Measurements from ENCODE around the gene NUP35.
"Not testable (repeated sequence)": the region's sequence is repeated elsewhere in the genome, so short reads cannot be mapped to it uniquely, and the experiment has no call there.

Gene NUP35

GRCh38 chr2:183149489-183149888 lies 25.2 kb downstream of the NUP35 start:
- DNase-seq: no peak

- DNase-seq: not testable (repeated sequence)
These were observed 28.0 kb downstream of the NUP35 start for GRCh38 chr2:183152280-183152679.

DNA sequence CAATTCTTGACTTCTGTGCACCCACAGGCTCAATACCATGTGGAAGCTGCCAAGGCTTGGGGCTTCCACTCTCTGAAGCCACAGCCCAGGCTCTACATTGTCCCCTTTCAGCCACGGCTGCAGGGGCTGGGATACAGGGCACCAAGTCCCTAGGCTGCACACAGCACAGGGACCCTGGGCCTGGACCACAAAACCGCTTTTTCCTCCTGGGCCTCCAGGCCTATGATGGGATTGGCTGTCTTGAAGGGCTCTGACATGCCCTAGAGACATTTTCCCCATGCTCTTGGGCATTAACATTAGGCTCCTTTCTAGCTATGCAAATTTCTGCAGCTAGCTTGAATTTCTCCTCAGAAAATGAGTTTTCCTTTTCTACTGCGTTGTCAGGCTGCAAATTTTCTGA lies 29.7 kb downstream of the NUP35 start:
- DNase-seq: no peak

- DNase-seq: not testable (repeated sequence)
These were observed 30.5 kb downstream of the NUP35 start for GRCh38 chr2:183154772-183155171.

DNA sequence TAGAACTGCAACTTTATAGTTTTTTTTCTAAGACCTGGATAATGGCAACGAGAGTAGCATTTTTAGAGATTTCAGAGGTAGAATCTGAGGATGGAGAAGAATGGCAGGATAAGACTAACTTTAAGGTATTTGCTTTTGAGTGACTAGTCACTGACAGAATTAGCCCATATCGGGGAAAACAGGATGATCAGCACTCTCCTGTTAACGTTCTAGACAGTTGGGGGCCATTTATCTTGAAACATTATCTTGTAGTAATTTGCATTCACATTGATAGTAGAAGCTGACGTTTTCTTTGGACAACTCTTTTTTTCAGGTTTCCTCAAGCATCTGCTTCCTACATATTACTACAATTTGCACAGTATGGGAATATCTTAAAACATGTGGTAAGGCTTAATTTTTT lies 32.9 kb downstream of the NUP35 start:
- DNase-seq: no peak

DNA sequence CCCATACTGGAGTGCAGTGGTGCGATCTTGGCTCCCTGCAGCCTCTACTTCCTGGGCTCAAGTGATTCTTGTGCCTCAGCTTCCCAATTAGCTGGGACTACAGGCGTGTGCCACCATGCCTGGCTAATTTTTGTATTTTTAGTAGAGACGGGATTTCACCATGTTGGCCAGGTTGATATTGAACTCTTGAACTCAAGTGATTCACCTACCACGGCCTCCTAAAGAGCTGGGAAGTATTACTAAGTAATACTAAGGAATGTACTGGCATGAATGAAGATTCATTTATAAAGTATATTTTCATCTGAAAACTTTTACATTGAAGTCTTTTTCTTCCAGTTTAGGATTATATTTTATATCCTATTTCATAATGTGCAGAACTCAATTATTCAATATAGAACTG lies 38.1 kb downstream of the NUP35 start:
- DNase-seq: no peak

DNA sequence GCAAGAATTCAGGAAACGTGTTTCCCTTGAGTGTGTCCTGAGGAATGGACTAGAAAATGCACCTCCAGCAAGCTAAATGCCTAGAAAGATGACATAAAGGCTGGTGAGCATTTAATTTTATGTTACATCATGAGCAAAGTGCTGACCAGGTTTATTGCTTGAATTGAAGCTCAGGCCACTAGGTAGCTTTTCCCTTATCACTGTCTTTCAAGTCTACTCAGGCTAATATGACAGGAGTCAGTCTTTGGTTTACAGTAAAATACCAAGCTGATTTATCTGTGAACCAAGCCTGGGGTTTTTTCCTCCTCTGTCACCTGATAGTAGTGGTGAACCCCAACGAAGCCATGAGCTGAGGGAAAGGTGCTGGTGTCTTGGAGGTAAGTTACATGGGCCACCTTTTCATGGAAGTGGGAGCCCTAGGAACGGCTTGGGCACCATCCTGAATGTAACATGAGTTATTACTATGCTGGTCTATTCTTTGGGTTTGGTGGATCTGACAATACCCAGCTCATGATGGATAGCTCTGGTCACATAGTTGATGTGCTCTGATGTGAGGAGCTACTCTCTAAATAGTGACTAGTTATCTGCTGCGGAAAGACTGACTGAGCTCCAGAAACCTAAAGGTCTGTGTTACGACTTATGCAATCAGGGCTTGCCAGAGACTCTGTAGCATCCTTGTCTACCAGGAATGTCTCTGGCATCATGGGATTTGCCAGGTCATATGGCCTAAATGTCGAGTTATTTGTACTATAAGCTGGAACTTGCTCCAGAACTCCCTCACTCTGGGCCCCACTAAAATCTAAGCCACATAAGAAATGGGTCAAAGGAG lies 39.8 kb downstream of the NUP35 start:
- DNase-seq: no peak

GRCh38 chr2:183164650-183165015 lies 40.4 kb downstream of the NUP35 start:
- no peak for DNase-seq

GRCh38 chr2:183166210-183166609 lies 42.0 kb downstream of the NUP35 start:
- DNase-seq: no peak

- DNase-seq: not testable (repeated sequence)
These were observed 42.7 kb downstream of the NUP35 start for GRCh38 chr2:183166976-183167375.

DNA sequence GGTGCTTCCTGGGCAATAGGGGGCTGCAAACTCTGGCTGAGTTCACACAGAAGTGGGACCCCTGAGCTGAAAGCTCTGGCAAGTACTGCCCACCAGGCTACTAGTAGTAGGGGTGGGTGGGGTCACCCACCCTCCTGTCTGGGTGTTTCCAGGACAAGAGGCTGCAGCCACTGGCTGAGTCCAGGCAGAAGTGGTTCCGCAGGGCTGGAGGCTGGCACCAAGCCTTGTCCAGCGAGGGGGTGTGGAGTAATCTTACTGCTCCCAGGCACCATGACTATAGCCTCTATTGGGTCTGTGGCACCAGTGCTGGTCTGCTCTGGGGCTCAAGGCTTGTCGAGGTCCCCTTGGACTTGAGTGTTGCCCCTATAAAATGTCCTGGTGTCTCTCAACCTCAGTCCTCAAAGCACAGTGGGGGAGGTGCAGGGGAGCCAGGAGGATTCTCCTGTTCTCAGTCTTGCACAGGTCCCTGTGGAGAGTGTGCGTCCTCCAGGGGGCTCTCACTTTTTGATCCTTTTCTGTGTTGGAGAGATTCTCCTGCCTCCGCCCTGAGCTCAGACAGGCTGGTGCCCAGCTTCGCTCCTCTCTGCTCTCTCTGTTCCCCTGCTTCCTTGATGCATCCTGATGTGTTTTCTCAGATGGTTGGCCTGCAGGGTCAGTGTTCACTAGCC lies 48.1 kb downstream of the NUP35 start:
- no peak for DNase-seq

DNA sequence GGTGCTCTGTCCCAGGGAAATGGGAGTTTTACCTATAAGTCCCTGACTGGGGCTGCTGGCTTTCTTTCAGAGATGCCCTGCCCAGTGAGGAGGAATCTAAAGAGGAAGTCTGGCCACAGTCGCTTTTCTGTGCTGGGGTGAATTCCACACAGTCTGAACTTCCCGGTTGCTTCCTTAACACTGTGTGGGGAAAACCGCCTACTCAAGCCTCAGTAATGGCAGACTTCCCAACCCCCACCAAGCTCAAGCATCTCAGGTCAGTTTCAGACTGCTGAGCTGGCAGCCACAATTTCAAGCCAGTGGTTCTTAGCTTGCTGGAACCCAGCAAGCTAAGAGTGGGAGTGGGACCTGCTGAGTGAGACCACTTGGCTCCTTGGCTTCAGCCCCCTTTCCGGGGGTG lies 54.9 kb downstream of the NUP35 start:
- no peak for DNase-seq

- no peak for DNase-seq
These were observed 61.3 kb downstream of the NUP35 start for GRCh38 chr2:183185534-183185933.

DNA sequence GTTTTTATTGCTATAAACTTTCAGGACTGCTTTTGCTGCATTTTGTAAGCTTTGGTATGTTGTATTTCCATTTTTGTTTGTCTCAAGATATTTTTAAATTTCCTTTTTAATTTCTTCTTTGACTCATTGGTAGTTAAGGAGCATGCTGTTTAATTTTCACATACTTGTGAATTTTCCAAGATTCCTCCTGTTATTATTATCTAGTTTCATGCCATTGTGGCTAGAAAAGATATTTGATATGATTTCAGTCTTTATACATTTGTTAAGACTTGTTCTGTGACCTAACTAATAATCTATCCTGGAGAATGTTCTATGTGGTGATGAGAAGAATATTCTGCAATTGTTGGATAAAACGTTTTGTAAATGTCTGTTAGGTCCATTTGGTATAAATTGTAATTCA lies 62.1 kb downstream of the NUP35 start:
- no peak for DNase-seq

DNA sequence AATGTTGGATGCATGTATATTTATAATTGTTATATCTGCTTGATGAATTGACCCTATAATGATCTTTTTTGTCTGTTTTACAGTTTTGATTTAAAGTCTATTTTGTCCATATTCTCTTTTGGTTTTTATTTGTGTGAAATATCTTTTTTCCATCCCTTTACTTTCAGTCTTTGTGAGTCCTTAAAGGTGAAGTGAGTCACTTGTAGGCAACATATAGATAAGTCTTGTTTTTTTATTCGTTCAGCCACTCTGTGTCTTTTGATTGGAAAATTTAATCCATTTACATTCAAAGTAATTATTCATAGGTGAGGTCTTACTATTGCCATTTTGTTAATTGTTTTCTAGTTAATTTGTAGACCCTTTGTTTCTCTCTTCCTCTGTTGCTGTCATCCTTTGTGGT lies 62.5 kb downstream of the NUP35 start:
- no peak for DNase-seq

- DNase-seq: no peak
These were observed 68.1 kb downstream of the NUP35 start for GRCh38 chr2:183192343-183192742.

DNA sequence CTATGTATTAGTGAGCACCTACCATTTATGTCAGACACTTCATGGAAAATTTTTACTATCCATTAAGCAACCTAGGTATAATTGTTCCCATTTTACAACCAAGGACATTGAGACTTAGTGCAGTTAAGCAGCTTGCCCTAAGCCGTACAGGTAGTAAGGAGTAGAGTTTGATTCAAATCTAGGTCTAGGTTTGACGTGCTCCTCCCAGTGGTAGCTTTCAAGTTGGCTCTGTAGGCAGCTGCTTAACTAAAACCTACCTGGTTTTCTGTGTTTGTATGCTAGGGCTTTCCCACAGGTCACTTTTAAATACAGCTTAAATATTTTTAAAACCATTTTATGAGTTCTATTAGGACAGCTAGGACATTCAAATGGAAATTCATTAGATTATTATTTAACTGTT lies 69.7 kb downstream of the NUP35 start:
- no peak for DNase-seq

GRCh38 chr2:183195397-183195796 lies 71.2 kb downstream of the NUP35 start:
- DNase-seq: no peak

DNA sequence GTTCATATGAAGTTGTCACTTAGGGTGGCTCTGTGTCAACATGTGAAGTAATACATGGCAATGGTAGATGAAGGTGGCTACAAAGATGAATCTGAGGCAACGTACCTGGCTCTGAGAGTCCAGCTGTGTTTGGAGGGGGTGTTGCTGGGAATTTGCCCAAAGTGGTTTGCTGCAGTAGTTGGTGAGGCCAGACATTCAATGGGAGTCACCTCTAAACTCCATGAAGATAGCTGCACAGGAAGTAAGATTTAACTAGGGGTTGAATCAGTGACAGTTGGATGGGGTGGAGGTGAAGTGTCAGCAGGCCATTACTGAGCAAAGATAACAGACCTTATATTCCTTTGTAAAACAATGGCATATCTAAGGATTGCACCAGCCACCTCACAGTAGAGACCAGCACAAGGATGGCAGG lies 71.8 kb downstream of the NUP35 start:
- no peak for DNase-seq

- DNase-seq: no peak
These were observed 80.2 kb downstream of the NUP35 start for GRCh38 chr2:183204397-183204796.

GRCh38 chr2:183207110-183207509 lies 82.9 kb downstream of the NUP35 start:
- no peak for DNase-seq

GRCh38 chr2:183209395-183210028 lies 85.3 kb downstream of the NUP35 start:
- no peak for DNase-seq
